GM23248 (cell line): Measurements from ENCODE around the gene SDR39U1.

ENCODE experiments used
- EZH2 ChIP-seq: fragments of 200-600 bp; sonication (generic); IDR thresholded peaks from 2 replicates; pipeline ENCODE4 v1.6.1; 2018; ENCODE audit warnings: antibody characterized with exemption, mild to moderate bottlenecking; ENCODE audit not compliant: insufficient read depth, poor library complexity, severe bottlenecking
- EZH2phosphoT487 ChIP-seq: fragments of 200-600 bp; sonication (generic); IDR thresholded peaks from 2 replicates; pipeline ENCODE4 v1.6.1; 2018; ENCODE audit warnings: antibody characterized with exemption, moderate library complexity, mild to moderate bottlenecking, low read depth; ENCODE audit not compliant: insufficient read depth

DNA sequence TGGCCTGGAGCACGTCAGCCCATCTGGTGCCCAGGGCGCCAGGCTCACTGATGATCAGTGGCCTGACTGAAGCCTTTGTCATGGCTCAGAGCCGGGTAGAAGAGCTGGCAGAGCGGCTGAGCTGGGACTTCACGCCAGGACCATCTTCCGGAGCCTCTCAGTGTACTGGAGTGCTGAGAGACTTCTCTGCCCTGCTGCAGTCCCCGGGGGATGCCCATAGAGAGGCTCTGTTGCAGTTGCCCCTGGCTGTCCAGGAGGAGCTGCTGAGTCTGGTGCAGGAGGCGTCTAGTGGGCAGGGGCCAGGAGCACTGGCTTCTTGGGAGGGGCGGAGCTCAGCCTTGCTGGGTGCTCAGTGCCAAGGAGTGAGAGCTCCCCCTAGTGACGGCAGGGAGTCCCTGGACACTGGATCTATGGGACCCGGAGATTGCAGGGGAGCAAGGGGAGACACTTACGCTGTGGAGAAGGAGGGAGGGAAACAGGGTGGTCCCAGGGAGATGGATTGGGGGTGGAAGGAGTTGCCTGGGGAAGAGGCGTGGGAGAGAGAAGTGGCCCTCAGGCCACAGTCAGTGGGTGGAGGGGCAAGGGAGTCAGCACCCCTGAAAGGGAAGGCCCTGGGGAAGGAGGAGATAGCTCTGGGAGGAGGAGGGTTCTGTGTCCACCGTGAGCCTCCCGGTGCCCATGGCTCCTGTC is 10.9 kb downstream of the SDR39U1 start:
- no peak for TF ChIP-seq EZH2
- TF ChIP-seq EZH2phosphoT487: no peak
